Hepatocyte (in vitro differentiated cells): ENCODE measurements around the gene FAM222A. TPM values are rescaled to one million over a fixed set of nuclear protein-coding genes. Genes with fewer than 3 reads are reported as not detected.
A peak's percentile ranks its signal among the peaks of the same experiment; 100 is the strongest.

Experiments used
- DNase-seq: peaks from one replicate; pipeline ENCODE4 v3.0.0-alpha.2; 2016; ENCODE audit warnings: low spot score
- H2AFZ ChIP-seq: fragments of 200-600 bp; sonication (generic); 2 replicates; pipeline ENCODE4 v1.6.0; 2016; ENCODE audit warnings: antibody characterized with exemption, mild to moderate bottlenecking
- H3K27ac ChIP-seq: fragments of 200-600 bp; sonication (generic); 2 replicates; pipeline ENCODE4 v1.5.1; 2016; ENCODE audit warnings: mild to moderate bottlenecking
- H3K27me3 ChIP-seq: fragments of 200-600 bp; sonication (generic); 2 replicates; pipeline ENCODE4 v1.6.1; 2016
- H3K36me3 ChIP-seq: fragments of 200-600 bp; sonication (generic); replicated peaks from 2 replicates; pipeline ENCODE4 v1.5.1; 2016; ENCODE audit warnings: low read depth; ENCODE audit not compliant: insufficient read depth
- H3K4me1 ChIP-seq: fragments of 200-600 bp; sonication (generic); 2 replicates; pipeline ENCODE4 v1.5.1; 2016; ENCODE audit warnings: mild to moderate bottlenecking, moderate library complexity; ENCODE audit not compliant: insufficient read depth
- H3K4me2 ChIP-seq: fragments of 200-600 bp; sonication (generic); 2 replicates; pipeline ENCODE4 v1.6.0; 2016
- H3K4me3 ChIP-seq: fragments of 200-600 bp; sonication (generic); 2 replicates; pipeline ENCODE4 v1.5.1; 2016; ENCODE audit warnings: mild to moderate bottlenecking
- H3K79me2 ChIP-seq: fragments of 200-600 bp; sonication (generic); 2 replicates; pipeline ENCODE4 v1.6.0; 2017; ENCODE audit warnings: mild to moderate bottlenecking
- H3K9me2 ChIP-seq: fragments of 200-600 bp; sonication (generic); replicated peaks from 2 replicates; pipeline ENCODE4 v1.6.0; 2017; ENCODE audit warnings: mild to moderate bottlenecking; ENCODE audit not compliant: insufficient read depth
- H3K9me3 ChIP-seq: fragments of 200-600 bp; sonication (generic); 2 replicates; pipeline ENCODE4 v1.5.1; 2016; ENCODE audit warnings: low read depth, mild to moderate bottlenecking
- H4K20me1 ChIP-seq: fragments of 200-600 bp; sonication (generic); 2 replicates; pipeline ENCODE4 v1.6.0; 2016; ENCODE audit warnings: mild to moderate bottlenecking; ENCODE audit not compliant: insufficient read depth, poor library complexity, severe bottlenecking
- CTCF ChIP-seq: fragments of 200-600 bp; sonication (generic); IDR thresholded peaks from 2 replicates; pipeline ENCODE4 v1.5.1; 2016; ENCODE audit warnings: antibody characterized with exemption, mild to moderate bottlenecking; ENCODE audit not compliant: poor library complexity
- EZH2 ChIP-seq: fragments of 200-600 bp; sonication (generic); IDR thresholded peaks from 2 replicates; pipeline ENCODE4 v1.6.1; 2016; ENCODE audit warnings: antibody characterized with exemption, mild to moderate bottlenecking, borderline replicate concordance
- EZH2phosphoT487 ChIP-seq: fragments of 200-600 bp; sonication (generic); IDR thresholded peaks from one replicate; pipeline ENCODE4 v1.6.1; 2018; ENCODE audit warnings: antibody characterized with exemption, mild to moderate bottlenecking, low read depth, moderate library complexity; ENCODE audit not compliant: unreplicated experiment, severe bottlenecking
- WGBS: methylation state at CpG from one replicate; pipeline ENCODE4 v1.1.6; 2016; ENCODE audit warnings: low lambda C conversion rate; ENCODE audit errors: missing lambda C conversion rate; 5-methylcytosine and 5-hydroxymethylcytosine counted together
- polyA plus RNA-seq: library from polyadenylated mRNA; unstranded; fragments of >200 nt; fragmentation: Nextera tagmentation; extraction: Ambion mirVana; gene quantifications from 2 replicates; pipeline ENCODE4 v1.2.1, GENCODE V29; 2016
- total RNA-seq: library from RNA; depleted of rRNA; stranded (reverse); fragments of >200 nt; gene quantifications from 2 replicates; pipeline ENCODE4 v1.2.3, GENCODE V29; 2014

FAM222A gene
- total and polyA plus RNA-seq, 2 experiments from 2014 or later, result 7.4 to 11.3 TPM

- 83% methylated on average over 2 of the region's 2 CpGs for WGBS
- TF ChIP-seq CTCF (no peak), EZH2phosphoT487 (no peak), EZH2 (no peak)
- Histone ChIP-seq H3K9me3 (no peaks in the 10 kb centered on the region), H3K36me3 (no peaks in the 10 kb centered on the region), H2AFZ (no peak overlapping the region), H3K4me2 (peak overlapping the region; percentile 10), H3K4me3 (no peak overlapping the region), H3K79me2 (no peaks in the 10 kb centered on the region), H3K27ac (no peak overlapping the region), H3K4me1 (peaks cover 15% of the 10 kb centered on the region), H3K27me3 (peaks cover 3% of the 10 kb centered on the region), H4K20me1 (no peaks in the 10 kb centered on the region), H3K9me2 (no peaks in the 10 kb centered on the region)
- DNase-seq, result no peak
Observed at GRCh38 chr12:109706398-109706746, 7.3 kb upstream of the FAM222A start.

GRCh38 chr12:109706747-109707469, 6.7 kb upstream of the FAM222A start:
- Histone ChIP-seq H3K4me2 (peak overlapping the region; percentile 10), H3K9me3 (no peaks in the 10 kb centered on the region), H4K20me1 (no peaks in the 10 kb centered on the region), H3K27me3 (peaks cover 8% of the 10 kb centered on the region), H2AFZ (no peak overlapping the region), H3K4me1 (peaks cover 15% of the 10 kb centered on the region), H3K9me2 (no peaks in the 10 kb centered on the region), H3K4me3 (no peak overlapping the region), H3K79me2 (no peaks in the 10 kb centered on the region), H3K27ac (no peak overlapping the region), H3K36me3 (no peaks in the 10 kb centered on the region)
- peak; percentile 51 for DNase-seq
- no peak for TF ChIP-seq EZH2
- no peak for TF ChIP-seq EZH2phosphoT487
- no peak for TF ChIP-seq CTCF
- 37% methylated on average over 10 of the region's 10 CpGs for WGBS

GRCh38 chr12:109707470-109707821, 6.2 kb upstream of the FAM222A start:
- WGBS, result 49% methylated on average over 4 of the region's 4 CpGs
- peak overlapping the region; percentile 10 for H3K4me2 ChIP-seq

More at GRCh38 chr12:109707470-109707821, 6.2 kb upstream of the FAM222A start:
- no peaks in the 10 kb centered on the region for H3K9me3 ChIP-seq
- H3K4me3 ChIP-seq, result no peak overlapping the region
- no peaks in the 10 kb centered on the region for H4K20me1 ChIP-seq
- H3K4me1 ChIP-seq, result peaks cover 15% of the 10 kb centered on the region
- no peaks in the 10 kb centered on the region for H3K9me2 ChIP-seq
- H2AFZ ChIP-seq, result no peak overlapping the region
- no peak for DNase-seq
- no peak overlapping the region for H3K27ac ChIP-seq
- TF ChIP-seq EZH2, result no peak
- TF ChIP-seq CTCF, result no peak
- TF ChIP-seq EZH2phosphoT487, result no peak
- no peaks in the 10 kb centered on the region for H3K79me2 ChIP-seq
- H3K36me3 ChIP-seq, result no peaks in the 10 kb centered on the region
- peaks cover 9% of the 10 kb centered on the region for H3K27me3 ChIP-seq
